MCF 10A (cell line): ENCODE data around the gene TSC1. TPM values are rescaled to one million over a fixed set of nuclear protein-coding genes. Genes with fewer than 3 reads are reported as not detected.

Source experiments
- BruUV-seq: library from RNA; stranded (reverse); fragments of 400-500 nt; replicated peaks from 2 replicates; lab custom pipeline; 2021; lab: Mats Ljungman, UMichigan
- CTCF ChIA-PET: fragments of 300-600 bp; sonication (Branson Sonifier 250); formaldehyde crosslinking; extraction: SDS; loops from one replicate; lab custom pipeline; 2021; ENCODE audit warnings: antibody characterized with exemption, inconsistent platforms; lab: Yijun Ruan, JAX
- POLR2A ChIA-PET: fragments of 300-600, 350-650 bp; sonication (Branson Sonifier 250); formaldehyde crosslinking; extraction: SDS; loops from one replicate; lab custom pipeline; 2020; ENCODE audit warnings: antibody characterized with exemption, inconsistent platforms; lab: Yijun Ruan, JAX
- DNase-seq: peaks from one replicate; pipeline ENCODE4 v3.0.0-alpha.2; 2018; ENCODE audit not compliant: unreplicated experiment
- H3K27ac Mint-ChIP-seq: one replicate; pipeline ENCODE4 v1.8.0; 2022; ENCODE audit warnings: mild to moderate bottlenecking, low read depth, mixed read lengths; ENCODE audit not compliant: unreplicated experiment
- H3K27me3 Mint-ChIP-seq: one replicate; pipeline ENCODE4 v1.8.0; 2022; ENCODE audit warnings: mixed read lengths; ENCODE audit not compliant: insufficient read depth, unreplicated experiment
- H3K36me3 Mint-ChIP-seq: one replicate; pipeline ENCODE4 v1.8.0; 2022; ENCODE audit warnings: mild to moderate bottlenecking, moderate library complexity, mixed read lengths; ENCODE audit not compliant: insufficient read depth, unreplicated experiment
- H3K4me1 Mint-ChIP-seq: one replicate; pipeline ENCODE4 v1.8.0; 2022; ENCODE audit warnings: mixed read lengths; ENCODE audit not compliant: insufficient read depth, unreplicated experiment
- H3K4me3 Mint-ChIP-seq: one replicate; pipeline ENCODE4 v1.8.0; 2022; ENCODE audit warnings: mild to moderate bottlenecking, moderate library complexity, mixed read lengths; ENCODE audit not compliant: unreplicated experiment
- H3K9me3 Mint-ChIP-seq: one replicate; pipeline ENCODE4 v1.8.0; 2022; ENCODE audit warnings: mixed read lengths; ENCODE audit not compliant: unreplicated experiment
- CTCF ChIP-seq: fragments of 200-600 bp; IDR thresholded peaks from one replicate; pipeline ENCODE4 v1.8.0; 2022; ENCODE audit warnings: antibody characterized with exemption, mild to moderate bottlenecking; ENCODE audit not compliant: unreplicated experiment
- intact Hi-C: fragments of 100-400 bp; cut with micrococcal nuclease; formaldehyde crosslinking; loops from 2 replicates; pipeline ENCODE4 v1.14.1; 2022
- total RNA-seq: library from RNA; stranded (reverse); gene quantifications from 2 replicates; pipeline ENCODE4 v1.2.3, GENCODE V29; 2022

The TSC1 gene
- total RNA-seq, 1 experiment from 2014 or later: 36.6 TPM

GRCh38 chr9:132862533-132862932, 81.9 kb downstream of the TSC1 start:
- POLR2A ChIA-PET: interaction anchor here (0.7 kb wide), 1 partner anchor 275 kb away, joined by 3 read pairs; no protein-coding TSS in a partner anchor
- Mint-ChIP-seq H3K9me3 (no peaks in the 10 kb centered on the region), H3K36me3 (no peaks in the 10 kb centered on the region), H3K27ac (no peak overlapping the region), H3K4me3 (no peak overlapping the region), H3K4me1 (no peaks in the 10 kb centered on the region), H3K27me3 (no peaks in the 10 kb centered on the region)
- BruUV-seq: no TSS peak
- DNase-seq: no peak
- TF ChIP-seq CTCF: no peak
- CTCF ChIA-PET: no interaction called here
- intact Hi-C loops: no loop called here

GRCh38 chr9:132861666-132862065, 82.8 kb downstream of the TSC1 start:
- Mint-ChIP-seq H3K4me3 (no peak overlapping the region), H3K9me3 (no peaks in the 10 kb centered on the region), H3K27ac (no peak overlapping the region), H3K36me3 (no peaks in the 10 kb centered on the region), H3K4me1 (no peaks in the 10 kb centered on the region), H3K27me3 (peaks cover 6% of the 10 kb centered on the region)
- no peak for TF ChIP-seq CTCF
- intact Hi-C loops: no loop called here
- ChIA-PET POLR2A (no interaction called here), CTCF (no interaction called here)
- BruUV-seq: no TSS peak
- DNase-seq: no peak

GRCh38 chr9:132858751-132859150, 85.7 kb downstream of the TSC1 start:
- Mint-ChIP-seq H3K4me1 (peaks cover 5% of the 10 kb centered on the region), H3K27me3 (peaks cover 23% of the 10 kb centered on the region), H3K4me3 (no peak overlapping the region), H3K27ac (no peak overlapping the region), H3K36me3 (no peaks in the 10 kb centered on the region), H3K9me3 (no peaks in the 10 kb centered on the region)
- CTCF ChIA-PET: no interaction called here
- BruUV-seq: no TSS peak
- intact Hi-C loops: no loop called here
- no peak for TF ChIP-seq CTCF
- POLR2A ChIA-PET: interaction anchor here (0.6 kb wide), 1 partner anchor 10 kb away, joined by 3 read pairs; no protein-coding TSS in a partner anchor
- DNase-seq: no peak

- Mint-ChIP-seq H3K4me1 (peaks cover 5% of the 10 kb centered on the region), H3K27me3 (peaks cover 23% of the 10 kb centered on the region), H3K36me3 (no peaks in the 10 kb centered on the region), H3K27ac (no peak overlapping the region), H3K9me3 (no peaks in the 10 kb centered on the region), H3K4me3 (no peak overlapping the region)
- TF ChIP-seq CTCF: no peak
- BruUV-seq: no TSS peak
- ChIA-PET POLR2A (interaction anchor here (0.6 kb wide), 1 partner anchor 9 kb away, joined by 3 read pairs; no protein-coding TSS in a partner anchor), CTCF (interaction anchor here (0.5 to 0.7 kb wide), 3 partner anchors 48 to 489 kb away, joined by 3 read pairs; no protein-coding TSS in a partner anchor)
- DNase-seq: no peak
- intact Hi-C loops: no loop called here
Observed at GRCh38 chr9:132857616-132858342, 86.6 kb downstream of the TSC1 start.
